GM19395 (cell line): Measurements from ENCODE around the gene ZNF813.
"Not testable (repeated sequence)": the region's sequence is repeated elsewhere in the genome, so short reads cannot be mapped to it uniquely, and the experiment has no call there.

Experiments
- ATAC-seq: cut with Tn5 transposase; IDR thresholded peaks from one replicate; pipeline ENCODE4 v1.9.1; 2021; ENCODE audit warnings: mild to moderate bottlenecking, moderate library complexity; ENCODE audit not compliant: unreplicated experiment

ZNF813 gene

GRCh38 chr19:53475470-53475869, 7.9 kb downstream of the ZNF813 start:
- not testable (repeated sequence) for ATAC-seq

GRCh38 chr19:53483751-53484150, 16.2 kb downstream of the ZNF813 start:
- not testable (repeated sequence) for ATAC-seq

DNA sequence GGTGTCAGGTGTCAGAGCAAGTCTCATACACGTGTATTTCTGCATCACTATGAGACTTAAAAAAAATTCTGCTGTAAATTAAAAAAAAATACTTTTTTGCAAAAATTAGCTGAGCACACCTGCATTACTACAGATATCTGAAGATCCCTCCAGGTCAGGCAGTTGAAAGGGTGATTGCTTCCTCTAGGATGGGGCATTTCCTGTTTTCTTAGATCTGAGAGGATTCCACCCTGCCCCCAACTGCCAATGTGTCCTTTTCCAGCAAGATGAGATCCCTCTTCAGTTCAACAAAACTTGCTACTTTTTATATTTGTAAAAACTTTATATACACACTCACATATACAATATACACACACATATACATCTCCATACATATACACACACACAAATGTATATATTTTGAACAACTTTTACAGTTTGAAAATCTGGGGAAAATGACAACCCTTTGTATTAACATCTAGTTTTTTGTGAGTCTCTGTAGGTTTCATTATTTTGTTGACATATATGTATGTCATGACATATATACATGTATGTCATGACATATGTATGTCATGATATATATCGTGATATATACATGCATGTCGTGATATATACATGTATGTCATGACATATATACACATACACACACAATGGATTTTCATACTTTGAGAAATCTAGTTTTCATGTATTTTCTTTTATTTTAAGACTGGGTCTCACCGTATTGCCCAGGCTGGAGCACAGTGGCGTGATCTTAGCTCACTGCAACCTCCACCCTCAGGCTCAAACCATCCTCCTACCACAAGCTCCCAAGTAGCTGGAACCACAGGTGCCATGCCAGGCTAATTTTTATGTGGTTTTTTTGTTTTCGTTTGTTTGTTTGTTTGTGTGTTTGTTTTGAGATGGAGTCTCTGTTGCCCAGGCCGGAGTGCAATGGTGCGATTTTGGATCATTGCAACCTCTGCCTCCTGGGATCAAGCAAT, 17.8 kb downstream of the ZNF813 start:
- no peak for ATAC-seq

- no peak for ATAC-seq
These were observed 24.6 kb downstream of the ZNF813 start for GRCh38 chr19:53492153-53492552.

DNA sequence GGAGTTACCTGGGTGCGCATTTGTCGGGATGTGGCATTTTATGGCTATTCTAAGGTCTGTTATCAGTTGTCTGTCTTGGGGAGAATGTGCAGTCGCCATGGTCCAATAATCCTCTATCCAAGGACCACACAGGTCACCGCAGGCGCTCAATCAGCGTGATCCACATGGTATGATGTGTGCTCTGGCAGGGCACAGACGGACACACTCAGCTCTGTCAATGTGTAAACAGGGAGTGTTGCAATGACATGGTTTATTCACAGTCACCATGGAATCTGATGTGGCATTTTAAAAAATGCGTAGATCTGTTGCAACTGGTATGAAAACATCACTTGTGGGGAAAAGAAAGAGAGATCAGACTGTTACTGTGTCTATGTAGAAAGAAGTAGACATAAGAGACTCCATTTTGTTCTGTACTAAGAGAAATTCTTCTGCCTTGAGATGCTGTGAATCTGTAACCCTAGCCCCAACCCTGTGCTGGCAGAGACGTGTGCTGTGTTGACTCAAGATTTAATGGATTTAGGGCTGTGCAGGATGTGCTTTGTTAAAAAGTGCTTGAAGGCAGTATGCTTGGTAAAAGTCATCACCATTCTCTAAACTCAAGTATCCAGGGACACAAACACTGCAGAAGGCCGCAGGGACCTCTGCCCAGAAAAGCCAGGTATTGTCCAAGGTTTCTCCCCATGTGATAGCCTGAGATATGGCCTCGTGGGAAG, 29.9 kb downstream of the ZNF813 start:
- not testable (repeated sequence) for ATAC-seq

- ATAC-seq, result not testable (repeated sequence)
These were observed 30.5 kb downstream of the ZNF813 start for GRCh38 chr19:53498024-53498395.

DNA sequence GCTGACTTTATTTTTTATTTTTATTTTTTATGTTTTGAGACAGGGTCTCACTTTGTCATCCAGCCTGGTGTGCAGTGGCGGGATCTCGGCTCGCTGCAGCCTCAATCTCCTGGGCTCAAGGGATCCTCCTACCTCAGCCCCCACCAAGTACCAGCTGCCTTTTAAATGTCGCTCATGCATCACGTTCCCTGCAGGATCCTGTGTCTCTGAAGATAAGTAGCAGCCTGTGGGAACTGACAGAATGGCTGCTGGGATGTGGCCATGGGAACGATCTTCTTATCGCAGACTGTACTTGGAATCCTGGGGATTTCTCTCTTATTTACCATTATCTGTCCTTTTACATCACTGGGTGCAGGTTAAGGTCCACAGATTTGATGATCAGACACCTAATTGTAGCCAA, 35.6 kb downstream of the ZNF813 start:
- ATAC-seq, result not testable (repeated sequence)

- ATAC-seq, result not testable (repeated sequence)
These were observed 36.3 kb downstream of the ZNF813 start for GRCh38 chr19:53503671-53504364.

DNA sequence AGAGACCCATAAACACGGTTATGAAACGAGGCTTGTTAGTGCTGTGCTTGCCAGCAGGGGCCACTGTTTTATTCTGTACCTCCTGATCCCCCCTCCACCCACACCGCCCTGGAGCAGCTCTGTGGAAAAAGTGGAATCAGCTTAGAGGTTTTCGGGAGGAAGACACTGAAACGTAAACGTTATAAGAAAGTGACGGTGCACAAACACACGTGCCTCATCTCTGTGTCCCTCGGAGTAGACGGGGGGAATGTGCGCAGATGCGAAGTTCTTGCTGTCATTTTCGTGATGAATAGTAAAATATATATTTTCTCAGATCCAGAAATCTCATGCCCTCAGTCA, 36.8 kb downstream of the ZNF813 start:
- not testable (repeated sequence) for ATAC-seq

- no peak for ATAC-seq
These were observed 37.4 kb downstream of the ZNF813 start for GRCh38 chr19:53504885-53505284.

- no peak for ATAC-seq
These were observed 39.2 kb downstream of the ZNF813 start for GRCh38 chr19:53506728-53507127.

GRCh38 chr19:53507523-53508442, 40.2 kb downstream of the ZNF813 start:
- no peak for ATAC-seq

GRCh38 chr19:53509443-53509842, 41.9 kb downstream of the ZNF813 start:
- ATAC-seq, result no peak

DNA sequence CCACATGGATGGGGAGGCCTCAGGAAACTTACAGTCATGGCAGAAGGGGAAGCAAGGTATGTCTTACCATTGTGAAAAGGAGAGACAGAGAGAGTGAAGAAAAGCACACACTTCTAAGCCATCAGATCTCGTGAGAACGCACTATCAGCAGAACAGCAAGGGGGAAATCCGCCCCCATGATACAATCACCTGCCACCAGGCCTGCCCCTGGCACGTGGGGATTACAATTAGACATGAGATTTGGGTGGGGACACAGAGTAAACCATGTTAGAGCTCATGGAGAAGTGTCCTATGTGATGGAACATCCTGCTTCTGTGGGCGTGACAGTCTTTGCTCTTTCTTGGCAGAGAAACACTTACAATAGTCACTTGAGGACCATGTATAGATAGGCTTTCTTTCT, 42.3 kb downstream of the ZNF813 start:
- no peak for ATAC-seq

GRCh38 chr19:53511357-53511756, 43.8 kb downstream of the ZNF813 start:
- no peak for ATAC-seq

DNA sequence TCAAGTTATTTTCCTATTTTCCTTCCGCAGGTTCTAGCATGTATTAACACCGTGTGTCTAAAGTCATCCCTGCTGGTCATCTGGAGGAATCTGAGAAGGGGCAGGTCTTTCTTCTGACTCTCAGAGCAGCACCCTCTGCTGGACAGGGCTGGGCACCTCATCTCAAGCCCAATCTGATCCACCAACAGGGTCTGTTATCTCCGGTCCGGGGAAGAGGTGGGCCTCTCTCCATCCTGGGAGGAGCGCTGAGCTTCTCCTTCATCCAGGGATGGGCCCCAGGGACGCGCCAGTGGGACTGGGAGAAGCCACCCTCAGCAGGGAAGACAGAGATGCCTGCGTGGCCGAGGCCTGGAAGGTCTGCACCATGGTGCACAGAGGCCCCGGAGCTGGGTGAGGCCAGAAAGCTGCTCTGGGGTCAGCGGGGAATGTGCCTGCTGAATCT, 44.4 kb downstream of the ZNF813 start:
- ATAC-seq, result no peak

DNA sequence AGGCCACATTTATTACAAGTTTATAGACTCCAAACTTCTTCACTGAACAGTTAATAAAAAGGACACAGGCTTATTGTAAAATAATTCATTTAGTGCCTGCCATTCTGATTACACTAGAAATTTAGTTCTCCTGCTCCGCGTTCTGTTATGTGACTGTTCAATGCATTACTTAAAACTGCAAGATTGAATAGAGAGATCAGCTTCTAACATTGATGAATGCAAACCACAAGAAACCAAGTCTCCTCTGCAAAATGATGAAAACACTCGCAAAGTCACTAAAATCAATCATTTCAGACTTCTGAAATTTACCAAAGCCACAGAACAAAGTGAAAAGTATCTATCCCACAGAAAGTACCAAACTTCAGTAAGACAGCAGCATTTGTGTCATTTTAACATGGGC, 47.5 kb downstream of the ZNF813 start:
- ATAC-seq, result not testable (repeated sequence)

GRCh38 chr19:53517114-53517741, 49.7 kb downstream of the ZNF813 start:
- no peak for ATAC-seq

DNA sequence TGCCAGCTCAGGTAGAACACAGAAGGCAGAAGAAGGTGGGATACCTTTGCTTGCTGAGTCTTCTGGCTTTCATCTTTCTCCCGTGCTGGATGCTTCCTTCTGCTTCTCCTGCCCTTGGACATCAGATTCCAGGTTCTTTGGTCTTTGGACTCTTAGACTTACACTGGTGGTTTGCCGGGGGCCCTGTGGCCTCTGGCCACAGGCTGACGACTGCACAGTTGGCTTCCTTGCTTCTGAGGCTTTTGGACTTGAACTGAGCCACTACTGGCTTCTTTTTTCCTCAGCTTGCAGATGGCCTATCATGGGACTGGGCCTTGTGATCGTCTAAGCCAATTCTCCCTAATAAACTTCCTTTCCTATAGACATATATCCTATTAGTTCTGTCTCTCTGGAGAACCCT, 50.6 kb downstream of the ZNF813 start:
- no peak for ATAC-seq

- ATAC-seq, result no peak
These were observed 51.2 kb downstream of the ZNF813 start for GRCh38 chr19:53518716-53519115.
